K562 (cell line): ENCODE data around the gene RNF123. TPM values are rescaled to one million over a fixed set of nuclear protein-coding genes. Genes with fewer than 3 reads are reported as not detected.

Source experiments
- ATAC-seq: fragments of 200-7000 bp; cut with Tn5 transposase; 3 replicates; pipeline ENCODE4 v1.9.1; 2020; ENCODE audit warnings: moderate library complexity
- BruUV-seq: library from RNA; stranded (reverse); fragments of 400-500 nt; replicated peaks from 2 replicates; lab custom pipeline; 2021; lab: Mats Ljungman, UMichigan
- CTCF ChIA-PET: fragments of 300-600 bp; formaldehyde crosslinking; extraction: SDS; loops from one replicate; lab custom pipeline; 2021; ENCODE audit warnings: low intra/inter-chr PET ratio; lab: Yijun Ruan, JAX
- POLR2A ChIA-PET: fragments of 300-600, 350-650 bp; sonication (Branson Sonifier 250); formaldehyde crosslinking; extraction: SDS; loops from one replicate; lab custom pipeline; 2021; ENCODE audit warnings: antibody characterized with exemption, inconsistent platforms; lab: Yijun Ruan, JAX
- DNase-seq, 4 experiments: peaks; one replicate each; pipeline versions ENCODE4 v3.0.0 to v3.0.0-alpha.2; 2011 to 2018; ENCODE audit warnings: low spot score in 3 of 4, mixed read lengths in 3 of 4; ENCODE audit errors: extremely low read depth in 1 of 4
- FAIRE-seq: peaks from 2 replicates; lab custom pipeline; 2011; peaks lifted over from hg19 to GRCh38; lab: Jason Lieb, UNC
- H2AFZ ChIP-seq: 2 replicates; pipeline ENCODE4 v1.6.0; 2011; ENCODE audit warnings: low read depth, low read length, control low read depth, inconsistent platforms
- H3K27ac ChIP-seq: fragments of 200-600 bp; 3 replicates; pipeline ENCODE4 v1.8.0; 2011; ENCODE audit warnings: low read depth, mild to moderate bottlenecking, control low read depth, inconsistent platforms, low read length, moderate library complexity, mixed read lengths; ENCODE audit errors: extremely low read depth
- H3K27me3 ChIP-seq, 2 experiments: fragments of 300-600 bp in 1 of 2; 2 replicates in 1 of 2; 3 replicates in 1 of 2; pipeline versions ENCODE4 v1.6.0 to v1.8.0; 2011; ENCODE audit warnings: inconsistent platforms in 2 of 2, low read length in 2 of 2, mild to moderate bottlenecking in 1 of 2, mixed read lengths in 1 of 2, moderate library complexity in 1 of 2; ENCODE audit not compliant: control insufficient read depth in 2 of 2, insufficient read depth in 2 of 2
- H3K36me3 ChIP-seq: fragments of 300-600 bp; 3 replicates; pipeline ENCODE4 v1.8.0; 2011; ENCODE audit warnings: mild to moderate bottlenecking, low read length, inconsistent platforms; ENCODE audit not compliant: control insufficient read depth, insufficient read depth
- H3K4me1 ChIP-seq, 2 experiments: fragments of 200-600 bp in 1 of 2; replicated peaks in 1 of 2; 2 replicates in 1 of 2; 3 replicates in 1 of 2; pipeline versions ENCODE4 v1.5.1 to v1.8.0; 2011; ENCODE audit warnings: inconsistent platforms in 2 of 2, low read length in 2 of 2, mild to moderate bottlenecking in 1 of 2, mixed read lengths in 1 of 2, moderate library complexity in 1 of 2; ENCODE audit not compliant: control insufficient read depth in 2 of 2, insufficient read depth in 2 of 2
- H3K4me2 ChIP-seq: 2 replicates; pipeline ENCODE4 v1.6.1; 2011; ENCODE audit warnings: low read length, control low read depth, inconsistent platforms, mixed read lengths; ENCODE audit not compliant: insufficient read depth
- H3K4me3 ChIP-seq: fragments of 200-600 bp; sonication (generic), shearing (Covaris generic); 2 replicates; pipeline ENCODE4 v1.5.1; 2016; ENCODE audit warnings: control low read depth, inconsistent platforms
- H3K79me2 ChIP-seq: fragments of 200-600 bp; 3 replicates; pipeline ENCODE4 v1.8.0; 2011; ENCODE audit warnings: low read length, inconsistent platforms; ENCODE audit not compliant: control insufficient read depth, insufficient read depth
- H3K9ac ChIP-seq, 2 experiments: 2 replicates each; pipeline versions ENCODE4 v1.6.0 to v1.6.1; 2011; ENCODE audit warnings: low read depth in 2 of 2, low read length in 2 of 2, control low read depth in 1 of 2, inconsistent platforms in 1 of 2, mild to moderate bottlenecking in 1 of 2, mixed read lengths in 1 of 2; ENCODE audit not compliant: insufficient read depth in 1 of 2
- H3K9me1 ChIP-seq: one replicate; pipeline ENCODE4 v1.6.0; 2011; ENCODE audit warnings: inconsistent platforms, mild to moderate bottlenecking, low read length, moderate library complexity; ENCODE audit not compliant: control insufficient read depth, insufficient read depth
- H3K9me3 ChIP-seq: replicated peaks from 2 replicates; pipeline ENCODE4 v1.5.1; 2011; ENCODE audit warnings: low read depth, low read length, inconsistent platforms; ENCODE audit not compliant: control insufficient read depth, insufficient read depth
- H4K20me1 ChIP-seq: replicated peaks from 2 replicates; pipeline ENCODE4 v1.6.1; 2011; ENCODE audit warnings: low read length, inconsistent platforms, mixed read lengths; ENCODE audit not compliant: control insufficient read depth, insufficient read depth
- ARHGAP35 ChIP-seq: fragments of 450-650 bp; IDR thresholded peaks from 2 replicates; pipeline ENCODE4 v1.6.1; 2018; ENCODE audit not compliant: partially characterized antibody
- CBX8 ChIP-seq: fragments of 200-600 bp; sonication (generic); IDR thresholded peaks from 2 replicates; pipeline ENCODE4 v1.6.1; 2012; ENCODE audit warnings: borderline replicate concordance, mixed run types, low read depth, mild to moderate bottlenecking, moderate library complexity, mixed read lengths, low read length, control low read depth, inconsistent platforms; ENCODE audit not compliant: poor library complexity, severe bottlenecking; ENCODE audit errors: extremely low read depth
- CEBPG ChIP-seq, 3 experiments: fragments of 200-800 bp in 1 of 3; sonication (Bioruptor generic) in 1 of 3; sonication (generic) in 1 of 3; formaldehyde crosslinking in 1 of 3; IDR thresholded peaks in 2 of 3; conservative IDR thresholded peaks in 1 of 3; 2 replicates each; pipeline versions ENCODE4 v1.6.1 to v1.8.0; 2016 to 2022; ENCODE audit warnings: missing compliant biosample characterization in 2 of 3, missing genetic modification characterization in 2 of 3, mild to moderate bottlenecking in 1 of 3, missing genetic modification reagents in 1 of 3
- CHD1 ChIP-seq: fragments of 200-600 bp; sonication (generic); IDR thresholded peaks from one replicate; pipeline ENCODE4 v1.6.1; 2012; ENCODE audit warnings: mild to moderate bottlenecking, moderate library complexity, low read length, inconsistent platforms
- CTCF ChIP-seq, 3 experiments: IDR thresholded peaks in 2 of 3; conservative IDR thresholded peaks in 1 of 3; 2 replicates each; pipeline ENCODE4 v1.5.1; 2011 to 2012; ENCODE audit warnings: low read length in 3 of 3, mild to moderate bottlenecking in 3 of 3, control low read depth in 2 of 3, improper control_type of control experiment in 1 of 3, inconsistent platforms in 1 of 3, low read depth in 1 of 3, mixed read lengths in 1 of 3, moderate library complexity in 1 of 3; ENCODE audit not compliant: insufficient read depth in 2 of 3
- ETV1 ChIP-seq: fragments of 450-650 bp; conservative IDR thresholded peaks from 2 replicates; pipeline ENCODE4 v1.6.1; 2016; ENCODE audit warnings: missing genetic modification characterization, control low read depth, low read depth, missing compliant biosample characterization
- HLTF ChIP-seq: fragments of 450-650 bp; IDR thresholded peaks from 2 replicates; pipeline ENCODE4 v1.6.1; 2016
- RBM15 ChIP-seq: fragments of 200-400 bp; formaldehyde crosslinking; IDR thresholded peaks from 2 replicates; pipeline ENCODE4 v1.6.1; 2018; ENCODE audit warnings: mild to moderate bottlenecking, low read length, moderate library complexity; ENCODE audit not compliant: insufficient read depth
- SMARCC2 ChIP-seq: fragments of 450-650 bp; IDR thresholded peaks from 2 replicates; pipeline ENCODE4 v1.6.1; 2017; ENCODE audit warnings: antibody characterized with exemption, moderate library complexity, mild to moderate bottlenecking, low read depth
- ZFP36 ChIP-seq: fragments of 150-350 bp; IDR thresholded peaks from 2 replicates; pipeline ENCODE4 v1.6.1; 2018; ENCODE audit warnings: low read length, low read depth; ENCODE audit not compliant: partially characterized antibody
- ZFP91 ChIP-seq: sonication (generic); formaldehyde crosslinking; IDR thresholded peaks from 2 replicates; pipeline ENCODE4 v1.8.0; 2022; ENCODE audit warnings: mild to moderate bottlenecking, missing genetic modification reagents
- ZNF277 ChIP-seq: fragments of 250-450 bp; sonication (Bioruptor Pico); IDR thresholded peaks from 2 replicates; pipeline ENCODE4 v1.8.0; 2022; ENCODE audit warnings: inconsistent platforms, mild to moderate bottlenecking, moderate library complexity, borderline replicate concordance
- ZNF311 ChIP-seq: fragments of 250-450 bp; sonication (Bioruptor Pico); IDR thresholded peaks from 2 replicates; pipeline ENCODE4 v1.4.0; 2020; ENCODE audit warnings: mild to moderate bottlenecking, moderate library complexity
- WGBS: fragments of 100-300 bp; shearing (Covaris generic); methylation state at CpG from one replicate; pipeline ENCODE4 v1.1.6; 2016; ENCODE audit warnings: low coverage, mixed read lengths; ENCODE audit not compliant: insufficient coverage; ENCODE audit errors: missing lambda C conversion rate; 5-methylcytosine and 5-hydroxymethylcytosine counted together
- in situ Hi-C: fragments of 300-500 bp; cut with MboI; formaldehyde crosslinking; loops from 4 replicates; pipeline ENCODE4 v1.15.0; 2018; ENCODE audit warnings: inconsistent platforms, mixed read lengths
- intact Hi-C: fragments of 100-400 bp; cut with micrococcal nuclease; formaldehyde crosslinking; loops from 2 replicates; pipeline ENCODE4 v1.14.2; 2022
- polyA plus RNA-seq, 8 experiments: library from polyadenylated mRNA; depleted of rRNA in 4 of 8; stranded (reverse) in 5 of 8; unstranded in 3 of 8; fragments of >200 nt; fragmentation: Nextera tagmentation in 2 of 8; fragmentation: Illumina TruSeq in 1 of 8; extraction: Ambion mirVana in 2 of 8; extraction: Trizol in 1 of 8; gene quantifications; 2 replicates each; pipeline versions ENCODE4 v1.2.1 to v1.2.3, GENCODE V29; 2011 to 2014; ENCODE audit warnings: inconsistent platforms in 1 of 8, missing spikeins in 1 of 8
- total RNA-seq, 7 experiments: library from RNA; depleted of rRNA in 6 of 7; stranded (reverse); fragments of >200 nt in 6 of 7; fragmentation: Illumina TruSeq in 2 of 7; extraction: Trizol in 2 of 7; gene quantifications; 2 replicates each; pipeline versions ENCODE4 v1.2.1 to v1.2.3, GENCODE V29; 2011 to 2021; ENCODE audit warnings: low replicate concordance in 1 of 7
- TF ChIP-seq, protein P1 (sequence below): fragments of 250-450 bp; sonication (Bioruptor Pico); IDR thresholded peaks from 2 replicates; pipeline ENCODE4 v1.6.1; 2021; ENCODE audit warnings: mild to moderate bottlenecking

Gene RNF123
- total and polyA plus RNA-seq, 9 of the 15 experiments (the other 6 are each of a cell fraction or from before 2014, with no cell fraction given), result 8.7 to 53.1 (median 17.5) TPM

DNA sequence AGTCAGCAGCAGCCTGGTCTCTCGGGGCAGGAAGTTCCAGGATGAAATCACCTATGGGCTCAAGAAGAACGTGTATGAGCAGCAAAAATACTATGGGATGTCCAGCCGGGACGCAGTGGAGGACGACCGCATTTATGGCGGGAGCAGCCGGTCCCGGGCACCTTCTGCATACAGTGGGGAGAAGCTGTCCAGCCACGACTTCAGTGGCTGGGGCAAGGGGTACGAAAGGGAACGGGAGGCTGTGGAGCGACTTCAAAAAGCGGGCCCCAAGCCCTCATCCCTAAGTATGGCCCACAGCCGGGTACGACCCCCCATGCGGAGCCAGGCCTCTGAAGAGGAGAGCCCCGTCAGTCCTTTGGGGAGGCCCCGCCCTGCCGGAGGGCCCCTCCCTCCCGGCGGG, 27.3 kb upstream of the RNF123 start:
- no peaks in the 10 kb centered on the region for H3K36me3 ChIP-seq
- ChIA-PET CTCF (no interaction called here), POLR2A (no interaction called here)
- H3K79me2 ChIP-seq, result no peaks in the 10 kb centered on the region
- no peak overlapping the region; a peak in 1 of 4 replicates for H3K9ac ChIP-seq
- ATAC-seq (no peak), DNase-seq (no peak), FAIRE-seq (no peak)
- no peaks in the 10 kb centered on the region for H3K9me1 ChIP-seq
- no peaks in the 10 kb centered on the region for H4K20me1 ChIP-seq
- in situ Hi-C loops, result loop anchor here (10.0 kb wide), 1 partner anchor 97 kb away; no protein-coding TSS in a partner anchor
- no peak overlapping the region for H3K4me2 ChIP-seq
- no peaks in the 10 kb centered on the region for H3K9me3 ChIP-seq
- peaks cover 0 to 7% of the 10 kb centered on the region in 2 experiments; a peak in 2 of 5 replicates for H3K4me1 ChIP-seq
- no peak overlapping the region for H2AFZ ChIP-seq
- WGBS, result 58% methylated on average over 14 of the region's 22 CpGs
- no peak for TF ChIP-seq ZFP36
- TF ChIP-seq ZFP91 (CRISPR knock-in tag), result no peak
- no peak for TF ChIP-seq RBM15
- no peak for TF ChIP-seq ARHGAP35
- TF ChIP-seq, protein P1, sequence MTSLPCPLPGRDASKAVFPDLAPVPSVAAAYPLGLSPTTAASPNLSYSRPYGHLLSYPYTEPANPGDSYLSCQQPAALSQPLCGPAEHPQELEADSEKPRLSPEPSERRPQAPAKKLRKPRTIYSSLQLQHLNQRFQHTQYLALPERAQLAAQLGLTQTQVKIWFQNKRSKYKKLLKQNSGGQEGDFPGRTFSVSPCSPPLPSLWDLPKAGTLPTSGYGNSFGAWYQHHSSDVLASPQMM (CRISPR knock-in tag), result no peak
- no peak for TF ChIP-seq ZNF311
- no peak for TF ChIP-seq CTCF (IDR thresholded peaks at IDR 0.05 in 2 of 3, conservative IDR thresholded peaks at IDR 0.05 in 1 of 3; ENCODE audit: insufficient read depth in 2 of 3, low read depth in 1 of 3, low read length in 3 of 3)
- no peak for TF ChIP-seq CBX8
- TF ChIP-seq ZNF277, result no peak
- TF ChIP-seq CHD1, result no peak
- no peak for TF ChIP-seq ETV1 (tag)
- no peak for TF ChIP-seq HLTF
- no peak for TF ChIP-seq CEBPG (CRISPR knock-in tag; IDR thresholded peaks at IDR 0.05)
- TF ChIP-seq CEBPG (tag; conservative IDR thresholded peaks at IDR 0.05 in 1 of 2, IDR thresholded peaks at IDR 0.05 in 1 of 2), result no peak
- no peak for TF ChIP-seq SMARCC2
- no peak overlapping the region for H3K27ac ChIP-seq
- no peak overlapping the region for H3K4me3 ChIP-seq
- no TSS peak for BruUV-seq
- intact Hi-C loops, result no loop called here
- no peaks in the 10 kb centered on the region for H3K27me3 ChIP-seq
